PC-9 (cell line): ENCODE data around the gene DNAJB8. TPM values are rescaled to one million over a fixed set of nuclear protein-coding genes. Genes with fewer than 3 reads are reported as not detected.

Experiments used
- BruUV-seq: library from RNA; stranded (reverse); fragments of 400-500 nt; replicated peaks from 2 replicates; lab custom pipeline; 2021; lab: Mats Ljungman, UMichigan
- CTCF ChIA-PET: fragments of 300-600 bp; sonication (Branson Sonifier 250); formaldehyde crosslinking; loops from one replicate; lab custom pipeline; 2022; ENCODE audit warnings: antibody characterized with exemption; lab: Charles Lee
- POLR2A ChIA-PET: fragments of 300-600 bp; sonication (Branson Sonifier 250); formaldehyde crosslinking; loops from one replicate; lab custom pipeline; 2022; ENCODE audit warnings: antibody characterized with exemption; ENCODE audit not compliant: unreplicated experiment; lab: Charles Lee
- DNase-seq, 2 experiments: peaks; one replicate each; pipeline versions ENCODE4 v3.0.0 to v3.0.0-alpha.2; 2015 to 2022; ENCODE audit warnings: mixed read lengths in 1 of 2
- H2AFZ ChIP-seq: fragments of 200-600 bp; sonication (generic); 2 replicates; pipeline ENCODE4 v1.8.1; 2017; ENCODE audit warnings: antibody characterized with exemption
- H3F3A ChIP-seq: fragments of 200-600 bp; sonication (generic); 2 replicates; pipeline ENCODE4 v1.8.1; 2017; ENCODE audit warnings: antibody characterized with exemption, mild to moderate bottlenecking, low read depth; ENCODE audit not compliant: insufficient read depth
- H3K27ac ChIP-seq: fragments of 200-600 bp; sonication (generic); 2 replicates; pipeline ENCODE4 v1.6.1; 2016; ENCODE audit warnings: mixed run types
- H3K27me3 ChIP-seq: fragments of 200-600 bp; sonication (generic); 2 replicates; pipeline ENCODE4 v1.6.1; 2016; ENCODE audit warnings: low read depth, mixed run types; ENCODE audit not compliant: insufficient read depth
- H3K36me3 ChIP-seq: fragments of 200-600 bp; sonication (generic); 2 replicates; pipeline ENCODE4 v1.6.1; 2016; ENCODE audit warnings: low read depth, mixed run types
- H3K4me1 ChIP-seq: fragments of 200-600 bp; sonication (generic); replicated peaks from 2 replicates; pipeline ENCODE4 v1.6.1; 2016; ENCODE audit warnings: mixed run types; ENCODE audit not compliant: insufficient read depth
- H3K4me2 ChIP-seq: fragments of 200-600 bp; sonication (generic); 2 replicates; pipeline ENCODE4 v1.6.1; 2017; ENCODE audit warnings: mixed run types
- H3K4me3 ChIP-seq: fragments of 200-600 bp; sonication (generic); 2 replicates; pipeline ENCODE4 v1.6.1; 2016; ENCODE audit warnings: mixed run types
- H3K79me2 ChIP-seq: fragments of 200-600 bp; sonication (generic); 2 replicates; pipeline ENCODE4 v1.6.1; 2017; ENCODE audit warnings: low read depth, mixed run types
- H3K9me2 ChIP-seq: fragments of 200-600 bp; sonication (generic); 2 replicates; pipeline ENCODE4 v1.8.1; 2017; ENCODE audit warnings: mild to moderate bottlenecking; ENCODE audit not compliant: insufficient read depth
- H3K9me3 ChIP-seq: fragments of 200-600 bp; sonication (generic); 2 replicates; pipeline ENCODE4 v1.8.1; 2016; ENCODE audit warnings: low read depth; ENCODE audit not compliant: insufficient read depth
- H4K20me1 ChIP-seq: fragments of 200-600 bp; sonication (generic); 2 replicates; pipeline ENCODE4 v1.8.1; 2017; ENCODE audit not compliant: insufficient read depth
- CTCF ChIP-seq: fragments of 200-600 bp; sonication (generic); conservative IDR thresholded peaks from 2 replicates; pipeline ENCODE4 v1.6.1; 2017; ENCODE audit warnings: mixed run types, antibody characterized with exemption, mild to moderate bottlenecking, moderate library complexity
- EZH2 ChIP-seq: fragments of 200-600 bp; sonication (generic); IDR thresholded peaks from 2 replicates; pipeline ENCODE4 v1.8.0; 2017; ENCODE audit warnings: antibody characterized with exemption, low read depth
- intact Hi-C: fragments of 100-400 bp; cut with micrococcal nuclease; formaldehyde crosslinking; loops from one replicate; pipeline ENCODE4 v1.10.0; 2022; ENCODE audit not compliant: unreplicated experiment
- total RNA-seq: library from RNA; stranded (reverse); gene quantifications from 2 replicates; pipeline ENCODE4 v1.2.3, GENCODE V29; 2021

The DNAJB8 gene
- total RNA-seq, 1 experiment from 2014 or later, result not detected

- H3K79me2 ChIP-seq, result peaks cover 12% of the 10 kb centered on the region
- no peaks in the 10 kb centered on the region for H3K36me3 ChIP-seq
- ChIA-PET POLR2A (no interaction called here), CTCF (no interaction called here)
- H3F3A ChIP-seq, result no peaks in the 10 kb centered on the region; the same call in 1 of the 2 replicates
- H3K4me1 ChIP-seq, result peaks cover 8% of the 10 kb centered on the region
- TF ChIP-seq EZH2 (no peak), CTCF (no peak)
- no peaks in the 10 kb centered on the region for H3K27me3 ChIP-seq
- no peak within 1 kb of the TSS for H3K27ac ChIP-seq
- H3K4me2 ChIP-seq, result no peak within 1 kb of the TSS
- BruUV-seq, result no TSS peak
- intact Hi-C loops, result no loop called here
- H3K4me3 ChIP-seq, result no peak within 1 kb of the TSS
- no peaks in the 10 kb centered on the region for H3K9me2 ChIP-seq
- H4K20me1 ChIP-seq, result no peaks in the 10 kb centered on the region; the same call in 1 of the 2 replicates
- no peak within 1 kb of the TSS for H2AFZ ChIP-seq
- H3K9me3 ChIP-seq, result no peaks in the 10 kb centered on the region
- DNase-seq, result no peak
Observed at GRCh38 chr3:128492671-128493569, 26.2 kb upstream of the DNAJB8 start, which contains the start of gene GATA2. TSS of gene GATA2 (minus strand) at chr3:128493201. CDS start at chr3:128487031, 6,170 bp downstream.

GRCh38 chr3:128491941-128492670, 25.4 kb upstream of the DNAJB8 start:
- no peak overlapping the region for H2AFZ ChIP-seq
- no peaks in the 10 kb centered on the region; the same call in 1 of the 2 replicates for H3F3A ChIP-seq
- no peaks in the 10 kb centered on the region for H3K9me2 ChIP-seq
- no peaks in the 10 kb centered on the region for H3K27me3 ChIP-seq
- H3K36me3 ChIP-seq, result no peaks in the 10 kb centered on the region
- no peaks in the 10 kb centered on the region; the same call in 1 of the 2 replicates for H4K20me1 ChIP-seq
- BruUV-seq, result no TSS peak
- peaks cover 18% of the 10 kb centered on the region for H3K79me2 ChIP-seq
- no peak overlapping the region for H3K4me3 ChIP-seq
- TF ChIP-seq CTCF (no peak), EZH2 (no peak)
- no peak overlapping the region for H3K4me2 ChIP-seq
- intact Hi-C loops, result no loop called here
- H3K4me1 ChIP-seq, result peaks cover 8% of the 10 kb centered on the region
- CTCF ChIA-PET, result no interaction called here
- POLR2A ChIA-PET, result no interaction called here
- DNase-seq, result no peak
- no peaks in the 10 kb centered on the region for H3K9me3 ChIP-seq
- H3K27ac ChIP-seq, result no peak overlapping the region

GRCh38 chr3:128491691-128491940, 24.9 kb upstream of the DNAJB8 start:
- H3K79me2 ChIP-seq, result peaks cover 23% of the 10 kb centered on the region
- H3K4me3 ChIP-seq, result no peak overlapping the region
- CTCF ChIA-PET, result interaction anchor here (0.6 kb wide), 1 partner anchor 45 kb away, joined by 3 read pairs; no protein-coding TSS in a partner anchor
- DNase-seq, result no peak
- H4K20me1 ChIP-seq, result no peaks in the 10 kb centered on the region; the same call in 1 of the 2 replicates
- no peaks in the 10 kb centered on the region for H3K9me2 ChIP-seq
- POLR2A ChIA-PET, result interaction anchor here (0.5 kb wide), 1 partner anchor 57 kb away, joined by 4 read pairs; no protein-coding TSS in a partner anchor
- BruUV-seq, result no TSS peak
- H3K36me3 ChIP-seq, result no peaks in the 10 kb centered on the region
- H3K4me1 ChIP-seq, result peaks cover 9% of the 10 kb centered on the region
- H3K27me3 ChIP-seq, result no peaks in the 10 kb centered on the region
- H3K4me2 ChIP-seq, result no peak overlapping the region
- TF ChIP-seq CTCF (no peak), EZH2 (no peak)
- H3K27ac ChIP-seq, result no peak overlapping the region
- intact Hi-C loops, result no loop called here
- no peak overlapping the region for H2AFZ ChIP-seq
- H3K9me3 ChIP-seq, result no peaks in the 10 kb centered on the region
- H3F3A ChIP-seq, result no peaks in the 10 kb centered on the region; the same call in 1 of the 2 replicates
